IMR-90 (cell line): ENCODE measurements around the gene CKMT1B. TPM values are rescaled to one million over a fixed set of nuclear protein-coding genes. Genes with fewer than 3 reads are reported as not detected.
"Not testable (repeated sequence)": the region's sequence is repeated elsewhere in the genome, so short reads cannot be mapped to it uniquely, and the experiment has no call there.

ENCODE experiments used
- ATAC-seq: fragments of 200-7000 bp; cut with Tn5 transposase; 2 replicates; pipeline ENCODE4 v1.9.1; 2020; ENCODE audit warnings: low read depth, mild to moderate bottlenecking, moderate library complexity
- BruUV-seq: library from RNA; stranded (reverse); fragments of 400-500 nt; replicated peaks from 2 replicates; lab custom pipeline; 2021; lab: Mats Ljungman, UMichigan
- CTCF ChIA-PET: fragments of 300-600 bp; formaldehyde crosslinking; extraction: SDS; loops from one replicate; lab custom pipeline; 2021; ENCODE audit warnings: antibody characterized with exemption; lab: Yijun Ruan, JAX
- POLR2A ChIA-PET: fragments of 300-600 bp; sonication (Branson Sonifier 250); formaldehyde crosslinking; loops from one replicate; lab custom pipeline; 2022; ENCODE audit warnings: antibody characterized with exemption; ENCODE audit not compliant: unreplicated experiment; lab: Charles Lee
- DNase-seq: peaks from one replicate; pipeline ENCODE4 v3.0.0; 2013
- H2AFZ ChIP-seq: replicated peaks from 2 replicates; pipeline ENCODE3; 2013; ENCODE audit warnings: low read length, mild to moderate bottlenecking; ENCODE audit not compliant: poor library complexity
- H2AK5ac ChIP-seq: 2 replicates; pipeline ENCODE4 v1.6.1; 2013; ENCODE audit warnings: low read depth, low read length, inconsistent platforms
- H2AK9ac ChIP-seq: replicated peaks from 2 replicates; pipeline ENCODE3; 2013; ENCODE audit warnings: mild to moderate bottlenecking, low read depth, low read length, moderate library complexity; ENCODE audit not compliant: poor library complexity
- H2BK120ac ChIP-seq: 2 replicates; pipeline ENCODE4 v1.6.1; 2013; ENCODE audit warnings: low read depth, low read length, inconsistent platforms
- H2BK15ac ChIP-seq: 3 replicates; pipeline ENCODE4 v1.6.1; 2013; ENCODE audit warnings: low read depth, low read length, inconsistent platforms
- H2BK20ac ChIP-seq: 2 replicates; pipeline ENCODE4 v1.6.1; 2013; ENCODE audit warnings: low read depth, mild to moderate bottlenecking, inconsistent platforms, low read length, moderate library complexity
- H2BK5ac ChIP-seq: 2 replicates; pipeline ENCODE4 v1.6.1; 2013; ENCODE audit warnings: mild to moderate bottlenecking, low read depth, low read length, inconsistent platforms; ENCODE audit not compliant: poor library complexity, severe bottlenecking
- H3K14ac ChIP-seq: replicated peaks from 2 replicates; pipeline ENCODE4 v1.6.1; 2013; ENCODE audit warnings: low read depth, low read length, inconsistent platforms
- H3K18ac ChIP-seq: 2 replicates; pipeline ENCODE4 v1.6.1; 2013; ENCODE audit warnings: low read depth, low read length, control low read depth
- H3K23ac ChIP-seq: 2 replicates; pipeline ENCODE4 v1.6.1; 2013; ENCODE audit warnings: low read depth, low read length, inconsistent platforms
- H3K27ac ChIP-seq: 2 replicates; pipeline ENCODE4 v1.5.1; 2013; ENCODE audit warnings: mild to moderate bottlenecking, control low read depth, low read length; ENCODE audit not compliant: insufficient read depth
- H3K27me3 ChIP-seq: 2 replicates; pipeline ENCODE4 v1.6.1; 2013; ENCODE audit warnings: low read length; ENCODE audit not compliant: control insufficient read depth, insufficient read depth
- H3K36me3 ChIP-seq: 2 replicates; pipeline ENCODE4 v1.6.1; 2013; ENCODE audit warnings: low read length, mixed read lengths; ENCODE audit not compliant: control insufficient read depth, insufficient read depth
- H3K4ac ChIP-seq: 2 replicates; pipeline ENCODE4 v1.6.1; 2013; ENCODE audit warnings: low read depth, low read length, inconsistent platforms
- H3K4me1 ChIP-seq: 2 replicates; pipeline ENCODE4 v1.6.1; 2013; ENCODE audit warnings: low read length, mixed read lengths; ENCODE audit not compliant: control insufficient read depth, insufficient read depth
- H3K4me2 ChIP-seq: 2 replicates; pipeline ENCODE4 v1.6.1; 2013; ENCODE audit warnings: low read depth, mild to moderate bottlenecking, control low read depth, low read length, moderate library complexity
- H3K4me3 ChIP-seq: 2 replicates; pipeline ENCODE4 v1.5.1; 2013; ENCODE audit warnings: low read depth, mild to moderate bottlenecking, control low read depth, low read length, moderate library complexity; ENCODE audit not compliant: insufficient read depth
- H3K56ac ChIP-seq: 2 replicates; pipeline ENCODE4 v1.6.1; 2013; ENCODE audit warnings: low read length, inconsistent platforms; ENCODE audit not compliant: insufficient read depth; ENCODE audit errors: extremely low read depth
- H3K79me1 ChIP-seq, 2 experiments: 2 replicates each; pipeline ENCODE4 v1.6.1; 2013; ENCODE audit warnings: low read length in 2 of 2, inconsistent platforms in 1 of 2, low read depth in 1 of 2
- H3K9ac ChIP-seq: 2 replicates; pipeline ENCODE4 v1.6.1; 2013; ENCODE audit warnings: low read depth, low read length, control low read depth
- H3K9me1 ChIP-seq: 2 replicates; pipeline ENCODE4 v1.6.1; 2013; ENCODE audit warnings: low read length, inconsistent platforms; ENCODE audit not compliant: insufficient read depth
- H3K9me3 ChIP-seq: 2 replicates; pipeline ENCODE4 v1.6.1; 2013; ENCODE audit warnings: low read length; ENCODE audit not compliant: control insufficient read depth, insufficient read depth
- H4K20me1 ChIP-seq: 2 replicates; pipeline ENCODE4 v1.6.1; 2013; ENCODE audit warnings: low read length, inconsistent platforms; ENCODE audit not compliant: insufficient read depth
- H4K5ac ChIP-seq: 2 replicates; pipeline ENCODE4 v1.6.1; 2013; ENCODE audit warnings: mild to moderate bottlenecking, low read depth, low read length, control low read depth
- H4K8ac ChIP-seq, 2 experiments: 2 replicates each; pipeline ENCODE4 v1.6.1; 2013; ENCODE audit warnings: low read depth in 2 of 2, low read length in 2 of 2, control low read depth in 1 of 2, inconsistent platforms in 1 of 2
- H4K91ac ChIP-seq: 2 replicates; pipeline ENCODE4 v1.6.1; 2013; ENCODE audit warnings: low read depth, low read length, inconsistent platforms; ENCODE audit not compliant: insufficient read depth
- WGBS, 2 experiments: methylation state at CpG; one replicate each; pipeline versions ENCODE4 v1.1.5 to v1.1.7; 2013; ENCODE audit warnings: missing lambda C conversion rate in 2 of 2; ENCODE audit not compliant: insufficient read length in 1 of 2; ENCODE audit errors: extremely low coverage in 2 of 2; 5-methylcytosine and 5-hydroxymethylcytosine counted together
- dilution Hi-C: fragments of 300-500 bp; cut with HindIII; formaldehyde crosslinking; loops from one replicate; pipeline ENCODE4 v1.14.3; 2018; ENCODE audit warnings: low sequenced_read_pairs; ENCODE audit not compliant: unreplicated experiment
- in situ Hi-C: fragments of 300-500 bp; cut with MboI; formaldehyde crosslinking; loops from 3 replicates; pipeline ENCODE4 v1.14.3; 2019; ENCODE audit warnings: low sequenced_read_pairs, inconsistent platforms, mixed read lengths
- intact Hi-C: fragments of 100-400 bp; cut with micrococcal nuclease; formaldehyde crosslinking; loops from 2 replicates; pipeline ENCODE4 v1.10.0; 2022
- microRNA-seq, 2 experiments: library from miRNA; stranded (forward) in 1 of 2; unstranded in 1 of 2; fragments of 10-50 nt in 1 of 2; fragments of <30 nt in 1 of 2; gene quantifications in 1 of 2; microRNA quantifications in 1 of 2; one replicate each; pipeline versions ENCODE3 to v1.1.0; 2013 to 2020; ENCODE audit not compliant: insufficient read depth in 1 of 2, insufficient read length in 1 of 2, unreplicated experiment in 1 of 2
- polyA plus RNA-seq, 3 experiments: library from polyadenylated mRNA; depleted of rRNA; stranded (reverse); fragments of >200 nt; gene quantifications; 2 replicates each; pipeline ENCODE4 v1.2.3, GENCODE V29; 2012; ENCODE audit warnings: low replicate concordance in 1 of 3
- small RNA-seq, 5 experiments: library from RNA; depleted of rRNA; stranded (forward); fragments of <200 nt; gene quantifications; one replicate each; pipeline ENCODE3, GENCODE V24; 2012
- total RNA-seq: library from RNA; depleted of rRNA; stranded (reverse); fragments of >200 nt; gene quantifications from 2 replicates; pipeline ENCODE4 v1.2.3, GENCODE V29; 2012; rRNA removed

CKMT1B gene
- total and polyA plus RNA-seq, 2 of the 4 experiments (the other 2 are of a cell fraction), result not detected

GRCh38 chr15:43638464-43639204, 44.8 kb downstream of the CKMT1B start:
- H3K23ac ChIP-seq, POLR2A ChIA-PET, H2BK15ac ChIP-seq, H2BK5ac ChIP-seq, H2AK9ac ChIP-seq, H3K4me1 ChIP-seq, H3K9me3 ChIP-seq, H3K18ac ChIP-seq, H2BK20ac ChIP-seq, H2AFZ ChIP-seq, H3K79me1 ChIP-seq, H3K56ac ChIP-seq, H2BK120ac ChIP-seq, H4K5ac ChIP-seq, H3K9me1 ChIP-seq, intact Hi-C loops, H3K36me3 ChIP-seq, H3K27me3 ChIP-seq, DNase-seq, H2AK5ac ChIP-seq, H3K9ac ChIP-seq, dilution Hi-C loops, H4K8ac ChIP-seq, H4K20me1 ChIP-seq, BruUV-seq, H3K4ac ChIP-seq, ATAC-seq, in situ Hi-C loops, H3K14ac ChIP-seq, CTCF ChIA-PET, H3K4me3 ChIP-seq, H3K27ac ChIP-seq, H4K91ac ChIP-seq, H3K4me2 ChIP-seq: not testable (repeated sequence)
- 72% methylated on average over 4 of the region's 8 CpGs; no CpG with 5 or more reads in 1 of the 2 experiments for WGBS, 2 experiments

Small RNA genes within 50 kb of the gene (microRNA-seq; reads per million reads assigned to microRNA genes)
- gene PDIA3P2 (ENCODE audit: insufficient read depth, insufficient read length) (not detected), gene RNU6-554P (ENCODE audit: insufficient read depth, insufficient read length) (not detected), gene RNU6-610P (ENCODE audit: insufficient read depth, insufficient read length) (not detected)

Small RNA genes within 50 kb of the gene (small RNA-seq; reads per million reads assigned to genes)
- gene PDIA3P2 (0 reads per million in 5 experiments), gene RNU6-554P (0 to 1.2 (median 0.08) reads per million in 5 experiments), gene RNU6-610P (0 reads per million in 5 experiments)

Other genes with a start within 250 kb of the CKMT1B start
- 8.6 and 9.4 TPM in 2 replicates for gene ZSCAN29, start 223.0 kb upstream of the CKMT1B start, total RNA-seq
- 5.6 and 6.8 TPM in 2 replicates for gene ZSCAN29, start 223.0 kb upstream of the CKMT1B start, polyA plus RNA-seq (2012; rRNA removed)
- gene TUBGCP4, start 222.9 kb upstream of the CKMT1B start, total RNA-seq, result 11.9 and 12.7 TPM in 2 replicates
- gene TUBGCP4, start 222.9 kb upstream of the CKMT1B start, polyA plus RNA-seq (2012; rRNA removed), result 7.7 and 7.9 TPM in 2 replicates
- 64.5 and 73.9 TPM in 2 replicates for gene TP53BP1, start 100.9 kb upstream of the CKMT1B start, total RNA-seq
- 33.9 and 36.3 TPM in 2 replicates for gene TP53BP1, start 100.9 kb upstream of the CKMT1B start, polyA plus RNA-seq (2012; rRNA removed)
- 47.2 and 48.2 TPM in 2 replicates for gene MAP1A, start 76.4 kb upstream of the CKMT1B start, total RNA-seq
- gene MAP1A, start 76.4 kb upstream of the CKMT1B start, polyA plus RNA-seq (2012; rRNA removed), result 28.7 and 31.3 TPM in 2 replicates
- gene PPIP5K1, start 3.8 kb upstream of the CKMT1B start, total RNA-seq, result 10.0 and 12.7 TPM in 2 replicates
- gene PPIP5K1, start 3.8 kb upstream of the CKMT1B start, polyA plus RNA-seq (2012; rRNA removed), result 14.2 and 15.2 TPM in 2 replicates
- not detected in 2 replicates for gene STRC, start 24.8 kb downstream of the CKMT1B start, total RNA-seq
- gene STRC, start 24.8 kb downstream of the CKMT1B start, polyA plus RNA-seq (2012; rRNA removed), result 0.20 TPM in 1 of 2 replicates, not detected in the other
- 0.28 and 11.3 TPM in 2 replicates for gene CATSPER2, start 54.8 kb downstream of the CKMT1B start, total RNA-seq
- 0.41 and 0.85 TPM in 2 replicates for gene CATSPER2, start 54.8 kb downstream of the CKMT1B start, polyA plus RNA-seq (2012; rRNA removed)
- gene CKMT1A, start 99.8 kb downstream of the CKMT1B start, total RNA-seq, result not detected in 2 replicates
- gene CKMT1A, start 99.8 kb downstream of the CKMT1B start, polyA plus RNA-seq (2012; rRNA removed), result not detected in 2 replicates
- gene PDIA3, start 152.4 kb downstream of the CKMT1B start, total RNA-seq, result 103 and 155 TPM in 2 replicates
- gene PDIA3, start 152.4 kb downstream of the CKMT1B start, polyA plus RNA-seq (2012; rRNA removed), result 396 and 980 TPM in 2 replicates
- gene ELL3, start 182.9 kb downstream of the CKMT1B start, total RNA-seq, result 1.6 and 1.7 TPM in 2 replicates
- gene ELL3, start 182.9 kb downstream of the CKMT1B start, polyA plus RNA-seq (2012; rRNA removed), result 1.2 and 1.3 TPM in 2 replicates
- gene SERF2, start 198.3 kb downstream of the CKMT1B start, total RNA-seq, result 157 and 526 TPM in 2 replicates
- 2,187 and 2,655 TPM in 2 replicates for gene SERF2, start 198.3 kb downstream of the CKMT1B start, polyA plus RNA-seq (2012; rRNA removed)
- gene SERINC4, start 206.2 kb downstream of the CKMT1B start, total RNA-seq, result under 0.01 TPM in 1 of 2 replicates, not detected in the other
- 0.09 TPM in 1 of 2 replicates, not detected in the other for gene SERINC4, start 206.2 kb downstream of the CKMT1B start, polyA plus RNA-seq (2012; rRNA removed)
- gene HYPK, start 206.6 kb downstream of the CKMT1B start, total RNA-seq, result 1.4 and 5.3 TPM in 2 replicates
- gene HYPK, start 206.6 kb downstream of the CKMT1B start, polyA plus RNA-seq (2012; rRNA removed), result 7.2 and 9.1 TPM in 2 replicates
- gene MFAP1, start 230.7 kb downstream of the CKMT1B start, total RNA-seq, result 28.5 and 32.2 TPM in 2 replicates
- 20.8 and 21.6 TPM in 2 replicates for gene MFAP1, start 230.7 kb downstream of the CKMT1B start, polyA plus RNA-seq (2012; rRNA removed)
- 25.8 and 28.9 TPM in 2 replicates for gene WDR76, start 233.0 kb downstream of the CKMT1B start, total RNA-seq
- gene WDR76, start 233.0 kb downstream of the CKMT1B start, polyA plus RNA-seq (2012; rRNA removed), result 4.7 and 4.8 TPM in 2 replicates